ENCODE measurements around the gene FAM120B. TPM values are rescaled to one million over a fixed set of nuclear protein-coding genes. Genes with fewer than 3 reads are reported as not detected.

The FAM120B gene
- total RNA-seq, 2 experiments from 2014 or later: 18.4 to 20.0 TPM

DNA sequence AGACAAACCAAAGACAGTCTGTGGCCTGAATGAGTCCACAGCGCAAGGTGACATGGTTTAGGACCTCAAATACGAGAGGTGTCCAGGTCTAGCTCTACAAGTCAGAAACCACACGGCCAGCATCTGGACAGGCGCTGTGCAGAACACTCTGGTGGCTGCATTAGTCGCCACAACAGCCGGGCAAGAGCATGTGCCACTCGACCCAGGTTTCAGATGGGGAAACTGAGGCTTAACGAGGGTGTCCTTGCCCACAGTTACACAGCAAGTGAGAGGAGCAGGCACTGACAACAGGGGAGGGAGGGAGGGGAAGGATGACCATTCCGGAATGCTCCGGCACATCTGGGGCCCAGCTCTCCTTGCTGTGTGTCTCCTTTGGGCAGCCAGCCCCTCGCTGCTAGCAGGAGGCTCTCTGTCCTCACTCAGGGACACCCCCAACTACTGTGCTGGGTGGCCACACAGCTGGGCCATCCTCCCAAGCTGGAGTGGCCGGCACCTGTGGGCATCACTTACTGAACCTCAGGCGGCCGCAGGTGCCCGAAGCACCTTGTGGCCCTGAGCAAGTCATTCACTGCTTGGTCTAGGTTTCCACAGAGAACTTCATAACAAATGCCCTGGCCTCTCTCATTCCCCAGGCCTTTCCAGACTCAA lies 22.3 kb upstream of the FAM120B start:
- H3K4me3 Mint-ChIP-seq: no peak overlapping the region
- POLR2A ChIA-PET: no interaction called here
- H3K27me3 Mint-ChIP-seq: peaks cover 30% of the 10 kb centered on the region
- intact Hi-C loops (cut with micrococcal nuclease): no loop called here
- no peaks in the 10 kb centered on the region for H3K9me3 Mint-ChIP-seq
- no peaks in the 10 kb centered on the region for H3K36me3 Mint-ChIP-seq
- no peak overlapping the region for H3K27ac Mint-ChIP-seq
- CTCF ChIA-PET: interaction anchor here (1.0 kb wide), 1 partner anchor 18 kb away, joined by 3 read pairs; no protein-coding TSS in a partner anchor
- no peak for DNase-seq
- H3K4me1 Mint-ChIP-seq (ENCODE audit: low read depth): peaks cover 9% of the 10 kb centered on the region

DNA sequence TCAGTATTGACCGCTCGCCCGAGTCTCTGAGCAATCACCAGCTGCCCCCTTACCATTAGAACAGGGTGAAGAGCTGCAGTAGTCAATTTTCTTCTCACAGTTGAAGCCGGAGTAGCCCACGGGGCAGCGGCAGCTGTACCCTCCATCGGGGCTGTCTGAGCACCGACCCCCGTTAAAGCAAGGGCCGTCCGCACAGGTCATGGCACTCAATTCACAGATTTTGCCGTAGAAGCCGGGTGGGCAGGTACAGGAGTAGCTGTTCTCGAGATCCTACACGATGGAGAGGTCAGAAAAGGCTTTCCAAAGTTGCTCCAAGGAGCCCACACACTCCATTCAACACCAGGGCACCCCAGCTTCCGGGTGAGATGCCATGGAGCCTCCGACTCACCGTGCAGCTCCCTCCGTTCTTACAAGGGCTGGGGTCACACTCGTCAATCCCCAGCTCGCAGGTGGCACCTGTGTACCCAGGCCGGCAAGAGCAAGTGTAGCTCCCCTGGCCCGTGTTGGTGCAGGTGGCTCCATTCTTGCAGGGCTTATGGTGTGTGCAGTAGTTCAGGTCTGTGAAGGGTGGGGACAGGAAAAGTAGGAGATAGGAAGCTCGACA lies 21.6 kb upstream of the FAM120B start:
- no peak overlapping the region for H3K4me3 Mint-ChIP-seq
- peaks cover 8% of the 10 kb centered on the region for H3K4me1 Mint-ChIP-seq (ENCODE audit: low read depth)
- intact Hi-C loops (cut with micrococcal nuclease): no loop called here
- POLR2A ChIA-PET: no interaction called here
- H3K9me3 Mint-ChIP-seq: no peaks in the 10 kb centered on the region
- CTCF ChIA-PET: interaction anchor here (1.0 kb wide), 1 partner anchor 18 kb away, joined by 3 read pairs; no protein-coding TSS in a partner anchor
- DNase-seq: no peak
- no peaks in the 10 kb centered on the region for H3K36me3 Mint-ChIP-seq
- H3K27me3 Mint-ChIP-seq: peaks cover 29% of the 10 kb centered on the region
- no peak overlapping the region for H3K27ac Mint-ChIP-seq

DNA sequence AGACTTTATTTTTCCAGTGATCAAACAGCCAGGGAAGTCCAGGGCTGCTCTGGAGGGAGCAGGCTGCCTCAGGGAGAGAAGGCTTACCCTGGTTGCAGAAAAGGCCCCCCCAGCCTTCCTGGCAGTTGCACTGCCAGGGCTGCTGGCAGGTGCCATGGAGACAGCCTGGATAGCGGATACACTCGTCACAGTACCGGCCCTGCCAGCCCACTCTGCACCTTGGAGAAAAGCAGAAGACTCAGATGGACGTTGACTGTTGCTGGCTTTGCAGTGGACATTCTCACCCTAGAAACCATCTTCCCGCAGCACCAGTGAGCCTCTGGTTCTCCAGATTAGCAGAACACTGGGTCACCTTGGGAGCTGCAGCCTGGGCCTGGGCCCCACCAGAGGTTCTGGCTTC lies 21.1 kb upstream of the FAM120B start:
- Mint-ChIP-seq H3K27ac (no peak overlapping the region), H3K4me3 (no peak overlapping the region), H3K9me3 (no peaks in the 10 kb centered on the region), H3K36me3 (no peaks in the 10 kb centered on the region), H3K4me1 (ENCODE audit: low read depth) (peaks cover 8% of the 10 kb centered on the region), H3K27me3 (peaks cover 28% of the 10 kb centered on the region)
- DNase-seq: no peak
- ChIA-PET POLR2A (no interaction called here), CTCF (no interaction called here)
- intact Hi-C loops (cut with micrococcal nuclease): no loop called here

DNA sequence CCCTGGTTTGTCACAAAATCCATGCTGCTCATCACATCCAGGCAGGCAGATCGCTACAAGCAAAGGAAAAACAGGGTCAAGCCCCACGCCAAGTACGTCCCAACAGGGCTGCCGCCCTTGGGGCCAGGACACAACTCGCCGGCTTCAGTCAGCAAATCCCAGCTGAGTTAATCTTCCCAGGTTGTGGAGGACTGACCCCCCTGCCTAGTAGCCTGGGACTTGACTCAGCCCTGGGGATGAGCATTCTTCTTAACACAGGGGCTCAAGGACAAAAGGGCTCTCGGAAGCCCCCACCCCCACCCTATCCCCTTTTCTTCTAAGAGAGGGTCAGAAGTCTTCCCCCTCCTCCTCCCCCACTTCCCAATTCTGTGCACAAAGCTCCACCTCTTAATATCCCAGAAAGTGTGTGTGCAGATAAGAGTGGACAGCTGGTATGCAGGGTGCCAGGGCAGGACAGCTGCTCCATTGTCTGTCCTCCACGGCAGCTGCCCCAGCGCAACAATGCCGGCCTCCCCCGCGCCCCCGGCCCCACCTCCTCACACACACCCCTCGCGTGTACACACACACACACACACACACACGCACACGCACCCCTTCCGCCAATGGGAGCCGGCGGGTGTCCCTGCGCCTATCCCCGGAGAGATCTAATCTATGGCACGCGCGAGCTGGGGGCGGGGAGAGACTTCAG lies 20.2 kb upstream of the FAM120B start:
- no peaks in the 10 kb centered on the region for H3K36me3 Mint-ChIP-seq
- H3K4me3 Mint-ChIP-seq: no peak overlapping the region
- H3K9me3 Mint-ChIP-seq: no peaks in the 10 kb centered on the region
- no peak overlapping the region for H3K27ac Mint-ChIP-seq
- peaks cover 28% of the 10 kb centered on the region for H3K27me3 Mint-ChIP-seq
- POLR2A ChIA-PET: no interaction called here
- intact Hi-C loops (cut with micrococcal nuclease): no loop called here
- CTCF ChIA-PET: interaction anchor here (0.8 kb wide), 1 partner anchor 455 kb away, joined by 3 read pairs; no protein-coding TSS in a partner anchor
- no peak for DNase-seq
- peaks cover 8% of the 10 kb centered on the region for H3K4me1 Mint-ChIP-seq (ENCODE audit: low read depth)

DNA sequence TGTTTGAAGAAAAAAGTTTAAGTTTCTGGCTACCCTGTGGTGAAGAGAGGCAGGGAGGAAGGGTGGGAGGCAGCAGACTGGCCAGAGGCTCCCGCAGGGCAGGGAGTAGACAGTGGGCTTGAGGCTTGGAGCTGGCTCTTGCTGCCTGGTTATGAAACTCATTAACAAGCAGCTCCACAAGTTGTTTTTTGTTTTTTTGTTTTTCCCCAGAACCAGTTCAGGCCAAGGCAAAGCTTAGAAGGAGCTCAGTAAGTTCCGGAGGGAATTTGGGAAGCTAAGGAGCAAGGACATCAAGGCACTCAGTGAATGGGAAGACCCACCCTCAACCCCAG lies 19.7 kb upstream of the FAM120B start:
- CTCF ChIA-PET: interaction anchor here (0.8 kb wide), 1 partner anchor 456 kb away, joined by 3 read pairs; no protein-coding TSS in a partner anchor
- peaks cover 11% of the 10 kb centered on the region for H3K4me1 Mint-ChIP-seq (ENCODE audit: low read depth)
- H3K27me3 Mint-ChIP-seq: peaks cover 30% of the 10 kb centered on the region
- H3K27ac Mint-ChIP-seq: no peak overlapping the region
- H3K4me3 Mint-ChIP-seq: no peak overlapping the region
- intact Hi-C loops (cut with micrococcal nuclease): no loop called here
- no peak for DNase-seq
- POLR2A ChIA-PET: no interaction called here
- H3K36me3 Mint-ChIP-seq: no peaks in the 10 kb centered on the region
- no peaks in the 10 kb centered on the region for H3K9me3 Mint-ChIP-seq

DNA sequence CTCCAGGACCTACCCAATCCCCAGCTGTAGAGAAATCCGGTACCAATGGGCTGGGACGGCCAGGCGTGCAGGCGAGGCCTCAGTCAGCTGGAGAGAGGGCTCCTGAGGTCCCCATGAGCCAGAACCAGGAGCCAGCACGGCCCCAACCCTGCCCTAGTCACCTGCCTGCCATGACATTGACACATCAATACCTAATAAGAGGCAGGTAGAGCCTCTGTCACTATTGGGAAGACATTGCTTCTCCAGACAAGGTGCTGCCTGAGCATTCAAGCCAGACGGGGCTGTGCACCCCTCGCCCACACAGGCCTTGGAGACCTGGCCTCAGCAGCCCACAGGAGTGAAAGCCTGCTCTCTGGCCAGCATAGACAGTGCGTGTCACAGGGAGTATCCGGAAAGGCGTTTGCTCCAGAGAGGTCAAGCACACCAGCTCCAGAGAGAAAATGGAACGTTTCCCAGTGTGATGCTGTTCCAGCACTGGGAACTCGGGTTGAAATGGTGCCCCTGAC lies 19.1 kb upstream of the FAM120B start:
- peaks cover 35% of the 10 kb centered on the region for H3K27me3 Mint-ChIP-seq
- CTCF ChIA-PET: no interaction called here
- DNase-seq: no peak
- POLR2A ChIA-PET: no interaction called here
- no peaks in the 10 kb centered on the region for H3K9me3 Mint-ChIP-seq
- no peaks in the 10 kb centered on the region for H3K36me3 Mint-ChIP-seq
- peaks cover 16% of the 10 kb centered on the region for H3K4me1 Mint-ChIP-seq (ENCODE audit: low read depth)
- intact Hi-C loops (cut with micrococcal nuclease): no loop called here
- H3K4me3 Mint-ChIP-seq: no peak overlapping the region
- H3K27ac Mint-ChIP-seq: no peak overlapping the region

DNA sequence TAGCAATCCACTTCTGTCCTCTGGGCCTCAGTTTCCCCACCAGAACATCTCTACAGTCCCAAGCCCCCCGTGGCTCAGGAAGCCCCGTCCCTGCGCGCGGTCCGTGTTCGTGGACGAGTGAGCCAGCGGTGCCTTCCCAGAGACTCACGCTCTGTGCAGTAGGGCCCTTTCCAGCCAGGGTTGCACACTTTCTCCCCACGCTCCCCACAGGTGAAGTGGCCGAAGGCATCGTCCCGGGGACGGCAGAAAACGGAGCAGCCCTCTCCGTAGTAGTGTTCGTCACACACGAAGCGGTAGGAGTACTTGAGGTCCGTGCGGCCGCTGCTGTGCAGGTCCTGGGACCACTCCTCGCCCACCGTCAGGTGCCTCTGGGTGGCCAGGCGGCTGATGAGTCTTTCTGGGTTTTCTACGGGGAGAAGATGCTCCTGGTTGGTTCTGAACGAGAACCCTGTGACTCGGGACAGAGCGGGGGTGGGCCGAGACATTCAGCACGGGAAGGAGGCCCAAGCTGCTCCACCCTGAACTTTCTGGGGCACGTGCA lies 18.4 kb upstream of the FAM120B start:
- Mint-ChIP-seq H3K27me3 (peaks cover 42% of the 10 kb centered on the region), H3K36me3 (no peaks in the 10 kb centered on the region), H3K4me3 (peak overlapping the region; percentile 75), H3K27ac (no peak overlapping the region), H3K9me3 (no peaks in the 10 kb centered on the region), H3K4me1 (ENCODE audit: low read depth) (peaks cover 24% of the 10 kb centered on the region)
- ChIA-PET CTCF (no interaction called here), POLR2A (no interaction called here)
- intact Hi-C loops (cut with micrococcal nuclease): no loop called here
- no peak for DNase-seq

DNA sequence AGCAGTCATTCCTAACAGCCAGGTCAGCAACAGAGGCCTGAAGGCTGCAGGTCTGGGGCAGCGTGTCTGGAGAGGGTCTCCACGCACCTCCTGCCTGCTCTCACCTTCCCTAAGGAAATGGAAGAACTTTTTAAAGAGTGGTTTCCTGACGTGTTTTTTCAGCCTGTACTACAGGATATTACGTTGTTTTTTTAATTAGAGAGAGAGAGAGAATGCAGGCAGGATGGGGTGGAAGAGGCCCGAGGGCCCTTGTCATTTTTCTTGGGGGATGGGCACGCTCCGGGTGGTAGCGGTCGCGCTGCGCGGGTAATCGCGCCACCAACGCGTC lies 17.7 kb upstream of the FAM120B start:
- Mint-ChIP-seq H3K4me3 (peak overlapping the region; percentile 75), H3K9me3 (no peaks in the 10 kb centered on the region), H3K27ac (no peak overlapping the region), H3K4me1 (ENCODE audit: low read depth) (peaks cover 30% of the 10 kb centered on the region), H3K27me3 (peaks cover 45% of the 10 kb centered on the region), H3K36me3 (no peaks in the 10 kb centered on the region)
- POLR2A ChIA-PET: no interaction called here
- intact Hi-C loops (cut with micrococcal nuclease): loop anchor here (1.0 kb wide), 1 partner anchor 17 kb away; no protein-coding TSS in a partner anchor
- DNase-seq: no peak
- CTCF ChIA-PET: no interaction called here

DNA sequence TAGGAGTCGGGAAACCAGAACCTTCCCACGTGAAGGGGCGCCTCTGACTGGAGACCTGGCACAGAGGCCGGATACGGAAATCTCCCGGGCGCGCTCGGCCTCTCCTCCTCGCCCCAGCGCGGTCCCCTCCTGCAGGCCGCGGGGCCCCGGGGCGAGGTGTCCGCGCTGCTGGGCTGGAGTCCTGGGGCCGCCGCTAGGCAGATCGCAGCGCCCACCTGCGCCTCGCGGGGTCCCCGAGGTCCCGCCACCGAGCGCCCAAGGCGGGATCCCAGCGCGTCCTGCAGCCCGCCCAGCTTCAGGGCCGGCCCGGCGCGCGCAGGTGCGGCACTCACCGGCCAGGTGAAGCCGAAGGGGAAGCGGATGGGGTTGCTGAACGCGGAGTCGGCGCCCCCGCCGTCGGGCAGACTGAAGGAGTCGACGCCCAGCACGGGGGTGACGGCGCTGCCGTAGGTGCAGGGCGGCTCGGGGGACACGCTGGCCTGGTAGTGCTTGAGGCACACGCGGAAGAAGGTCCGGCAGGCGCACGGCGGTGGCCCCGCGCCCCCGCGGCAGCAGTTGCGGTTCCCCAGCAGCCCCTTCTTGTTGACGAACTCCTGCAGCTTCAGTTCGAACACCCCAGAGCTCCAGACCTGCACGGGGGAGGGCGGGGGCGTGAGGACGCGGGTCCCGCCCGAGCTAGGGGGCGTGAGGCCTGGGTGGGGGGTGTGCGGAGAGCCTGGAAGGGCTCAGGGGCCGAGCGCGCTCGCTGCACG lies 17.2 kb upstream of the FAM120B start:
- Mint-ChIP-seq H3K4me3 (peak overlapping the region; percentile 75), H3K4me1 (ENCODE audit: low read depth) (peaks cover 32% of the 10 kb centered on the region), H3K36me3 (no peaks in the 10 kb centered on the region), H3K9me3 (no peaks in the 10 kb centered on the region), H3K27me3 (peaks cover 50% of the 10 kb centered on the region), H3K27ac (no peak overlapping the region)
- DNase-seq: no peak
- CTCF ChIA-PET: interaction anchor here (1.1 kb wide), 1 partner anchor 1920 kb away, joined by 3 read pairs; no protein-coding TSS in a partner anchor
- POLR2A ChIA-PET: interaction anchor here (1.3 kb wide), 1 partner anchor 9 kb away, joined by 3 read pairs; no protein-coding TSS in a partner anchor
- intact Hi-C loops (cut with micrococcal nuclease): loop anchor here (1.0 kb wide), 1 partner anchor 17 kb away; no protein-coding TSS in a partner anchor

DNA sequence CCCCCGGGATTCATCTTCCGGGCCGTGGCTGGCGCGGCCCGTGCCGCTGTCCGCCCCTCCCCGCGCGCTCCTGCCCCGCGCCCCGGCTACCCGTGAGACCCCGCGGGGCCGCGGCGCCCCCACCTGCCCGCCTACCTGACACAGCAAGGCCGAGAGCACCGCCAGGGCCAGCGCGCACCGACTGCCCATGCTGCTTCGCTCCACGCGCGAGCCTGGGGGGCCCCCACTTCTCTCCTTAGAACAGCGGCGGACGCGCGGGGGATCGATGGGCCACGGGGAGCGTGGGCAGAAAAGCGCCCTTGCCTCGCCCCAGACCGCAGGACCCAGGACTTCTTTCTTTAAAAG lies 16.6 kb upstream of the FAM120B start:
- Mint-ChIP-seq H3K4me3 (peak overlapping the region; percentile 78), H3K27me3 (peaks cover 56% of the 10 kb centered on the region), H3K4me1 (ENCODE audit: low read depth) (peaks cover 35% of the 10 kb centered on the region), H3K9me3 (no peaks in the 10 kb centered on the region), H3K27ac (no peak overlapping the region), H3K36me3 (no peaks in the 10 kb centered on the region)
- intact Hi-C loops (cut with micrococcal nuclease): loop anchor here (1.0 to 10.0 kb wide), 8 partner anchors 16 to 588 kb away; partner anchors contain the start of genes C6orf120, FAM120B and WDR27
- no peak for DNase-seq
- CTCF ChIA-PET: interaction anchor here (1.0 to 1.1 kb wide), 2 partner anchors 16 to 1920 kb away, joined by 3 read pairs; no protein-coding TSS in a partner anchor
- POLR2A ChIA-PET: interaction anchor here (1.3 kb wide), 2 partner anchors 10 to 500 kb away, joined by 3 read pairs; no protein-coding TSS in a partner anchor

DNA sequence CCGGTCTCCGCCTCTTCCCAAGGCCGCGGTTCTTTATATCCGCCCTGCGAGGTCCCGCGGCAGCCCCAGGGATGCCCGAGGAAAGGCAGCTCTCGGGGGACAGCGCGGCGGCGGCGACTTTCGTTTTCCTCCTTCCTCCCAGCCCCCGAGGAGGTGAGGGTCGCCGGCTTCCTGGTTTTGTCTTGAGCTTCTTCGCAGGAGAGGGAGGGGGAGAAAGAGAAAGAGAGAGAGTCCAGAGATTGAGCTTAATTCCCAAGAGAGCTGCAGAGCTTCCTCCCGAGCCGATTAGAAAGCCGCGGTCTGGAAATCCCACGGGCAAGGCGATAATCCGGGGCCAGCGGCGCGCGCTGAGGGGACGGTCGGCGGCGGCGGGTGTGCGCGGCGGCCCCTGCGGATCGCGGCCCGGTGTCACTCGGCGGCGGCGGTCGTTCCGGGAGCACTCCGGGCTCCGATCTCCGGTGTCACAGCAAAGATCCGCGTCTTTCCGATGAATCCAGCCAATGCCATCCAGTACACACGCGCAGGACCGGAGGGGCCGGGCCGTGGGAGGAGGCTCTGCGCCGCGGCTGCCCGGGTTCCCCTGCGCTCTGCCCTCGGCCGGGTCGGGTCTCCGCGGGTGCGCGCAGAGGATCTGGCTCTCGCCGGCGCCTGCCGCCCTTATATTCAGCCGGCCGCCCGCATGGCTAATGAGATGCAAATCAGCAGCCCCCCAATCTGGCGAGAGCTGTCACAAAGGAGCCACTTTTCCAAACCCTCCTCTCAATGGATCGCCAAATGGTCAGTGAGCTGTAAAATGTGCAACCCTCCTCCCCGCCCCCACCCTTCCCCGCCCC lies 16.0 kb upstream of the FAM120B start, which contains the start of gene DLL1:
TSS of gene DLL1 (minus strand) at position 783 of the 833 bp plus-strand sequence. CDS start 939 bp downstream, outside the sequence.
- intact Hi-C loops (cut with micrococcal nuclease): loop anchor here (1.0 to 10.0 kb wide), 7 partner anchors 16 to 588 kb away; partner anchors contain the start of genes C6orf120, FAM120B and WDR27
- Mint-ChIP-seq H3K4me3 (peak within 1 kb of the TSS; percentile 78), H3K27ac (peak within 1 kb of the TSS; percentile 54), H3K27me3 (peaks cover 57% of the 10 kb centered on the region), H3K9me3 (no peaks in the 10 kb centered on the region), H3K4me1 (ENCODE audit: low read depth) (peaks cover 38% of the 10 kb centered on the region), H3K36me3 (no peaks in the 10 kb centered on the region)
- DNase-seq: peak; percentile 45
- CTCF ChIA-PET: interaction anchor here (1.0 to 1.1 kb wide), 2 partner anchors 16 to 1921 kb away, joined by 3 read pairs; no protein-coding TSS in a partner anchor
- POLR2A ChIA-PET: interaction anchor here (1.3 kb wide), 2 partner anchors 10 to 500 kb away, joined by 3 read pairs; no protein-coding TSS in a partner anchor

Measured in activated CD4-positive, alpha-beta memory T cell treated with anti-CD3 and anti-CD28 coated beads for 36 hours (primary cell).